Tibial nerve (tissue), 4 donors: ENCODE data around the gene PGBD4.

Experiments
- CTCF ChIP-seq, 5 experiments: fragments of 200-600 bp in 3 of 5; fragments of 450-650 bp in 2 of 5; sonication (generic) in 3 of 5; IDR thresholded peaks; one replicate each; pipeline ENCODE4 v1.5.1; 2016 to 2019; ENCODE audit warnings: antibody characterized with exemption in 5 of 5, mild to moderate bottlenecking in 3 of 5, moderate library complexity in 2 of 5
- EP300 ChIP-seq, 2 donors: sonication (generic); formaldehyde crosslinking; IDR thresholded peaks; one replicate each; pipeline ENCODE4 v1.6.1; 2017; ENCODE audit warnings: antibody characterized with exemption in 2 of 2, mild to moderate bottlenecking in 1 of 2

GRCh38 chr15:34079904-34080303 is 22.0 kb upstream of the PGBD4 start:
- TF ChIP-seq CTCF (IDR thresholded peaks at IDR 0.05) (no peak), EP300 (IDR thresholded peaks at IDR 0.05) (no peak)
